Duodenal mucosa (tissue), 2 donors: ENCODE measurements around the gene PAN2.

Experiments
- H3K27ac ChIP-seq: one replicate; pipeline ENCODE4 v1.7.0; 2013; ENCODE audit warnings: low read depth, low read length
- H3K27me3 ChIP-seq, 2 donors: one replicate each; pipeline ENCODE4 v1.7.0; 2013; ENCODE audit warnings: low read length in 2 of 2, control low read depth in 1 of 2; ENCODE audit not compliant: insufficient read depth in 2 of 2, control insufficient read depth in 1 of 2
- H3K36me3 ChIP-seq, 2 donors: one replicate each; pipeline ENCODE4 v1.7.0; 2013; ENCODE audit warnings: low read length in 2 of 2, control low read depth in 1 of 2; ENCODE audit not compliant: insufficient read depth in 2 of 2, control insufficient read depth in 1 of 2
- H3K4me1 ChIP-seq, 2 donors: one replicate each; pipeline ENCODE4 v1.7.0; 2013; ENCODE audit warnings: low read length in 2 of 2, control low read depth in 1 of 2; ENCODE audit not compliant: insufficient read depth in 2 of 2, control insufficient read depth in 1 of 2
- H3K4me3 ChIP-seq, 2 donors: one replicate each; pipeline ENCODE4 v1.7.0; 2013; ENCODE audit warnings: low read length in 2 of 2, low read depth in 1 of 2
- H3K9ac ChIP-seq, 2 donors: one replicate each; pipeline ENCODE4 v1.7.0; 2013; ENCODE audit warnings: low read length in 2 of 2, low read depth in 1 of 2
- H3K9me3 ChIP-seq, 2 donors: one replicate each; pipeline ENCODE4 v1.7.0; 2013; ENCODE audit warnings: low read length in 2 of 2, control low read depth in 1 of 2; ENCODE audit not compliant: control insufficient read depth in 1 of 2

PAN2 gene, protein sequence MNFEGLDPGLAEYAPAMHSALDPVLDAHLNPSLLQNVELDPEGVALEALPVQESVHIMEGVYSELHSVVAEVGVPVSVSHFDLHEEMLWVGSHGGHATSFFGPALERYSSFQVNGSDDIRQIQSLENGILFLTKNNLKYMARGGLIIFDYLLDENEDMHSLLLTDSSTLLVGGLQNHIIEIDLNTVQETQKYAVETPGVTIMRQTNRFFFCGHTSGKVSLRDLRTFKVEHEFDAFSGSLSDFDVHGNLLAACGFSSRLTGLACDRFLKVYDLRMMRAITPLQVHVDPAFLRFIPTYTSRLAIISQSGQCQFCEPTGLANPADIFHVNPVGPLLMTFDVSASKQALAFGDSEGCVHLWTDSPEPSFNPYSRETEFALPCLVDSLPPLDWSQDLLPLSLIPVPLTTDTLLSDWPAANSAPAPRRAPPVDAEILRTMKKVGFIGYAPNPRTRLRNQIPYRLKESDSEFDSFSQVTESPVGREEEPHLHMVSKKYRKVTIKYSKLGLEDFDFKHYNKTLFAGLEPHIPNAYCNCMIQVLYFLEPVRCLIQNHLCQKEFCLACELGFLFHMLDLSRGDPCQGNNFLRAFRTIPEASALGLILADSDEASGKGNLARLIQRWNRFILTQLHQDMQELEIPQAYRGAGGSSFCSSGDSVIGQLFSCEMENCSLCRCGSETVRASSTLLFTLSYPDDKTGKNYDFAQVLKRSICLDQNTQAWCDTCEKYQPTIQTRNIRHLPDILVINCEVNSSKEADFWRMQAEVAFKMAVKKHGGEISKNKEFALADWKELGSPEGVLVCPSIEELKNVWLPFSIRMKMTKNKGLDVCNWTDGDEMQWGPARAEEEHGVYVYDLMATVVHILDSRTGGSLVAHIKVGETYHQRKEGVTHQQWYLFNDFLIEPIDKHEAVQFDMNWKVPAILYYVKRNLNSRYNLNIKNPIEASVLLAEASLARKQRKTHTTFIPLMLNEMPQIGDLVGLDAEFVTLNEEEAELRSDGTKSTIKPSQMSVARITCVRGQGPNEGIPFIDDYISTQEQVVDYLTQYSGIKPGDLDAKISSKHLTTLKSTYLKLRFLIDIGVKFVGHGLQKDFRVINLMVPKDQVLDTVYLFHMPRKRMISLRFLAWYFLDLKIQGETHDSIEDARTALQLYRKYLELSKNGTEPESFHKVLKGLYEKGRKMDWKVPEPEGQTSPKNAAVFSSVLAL

DNA sequence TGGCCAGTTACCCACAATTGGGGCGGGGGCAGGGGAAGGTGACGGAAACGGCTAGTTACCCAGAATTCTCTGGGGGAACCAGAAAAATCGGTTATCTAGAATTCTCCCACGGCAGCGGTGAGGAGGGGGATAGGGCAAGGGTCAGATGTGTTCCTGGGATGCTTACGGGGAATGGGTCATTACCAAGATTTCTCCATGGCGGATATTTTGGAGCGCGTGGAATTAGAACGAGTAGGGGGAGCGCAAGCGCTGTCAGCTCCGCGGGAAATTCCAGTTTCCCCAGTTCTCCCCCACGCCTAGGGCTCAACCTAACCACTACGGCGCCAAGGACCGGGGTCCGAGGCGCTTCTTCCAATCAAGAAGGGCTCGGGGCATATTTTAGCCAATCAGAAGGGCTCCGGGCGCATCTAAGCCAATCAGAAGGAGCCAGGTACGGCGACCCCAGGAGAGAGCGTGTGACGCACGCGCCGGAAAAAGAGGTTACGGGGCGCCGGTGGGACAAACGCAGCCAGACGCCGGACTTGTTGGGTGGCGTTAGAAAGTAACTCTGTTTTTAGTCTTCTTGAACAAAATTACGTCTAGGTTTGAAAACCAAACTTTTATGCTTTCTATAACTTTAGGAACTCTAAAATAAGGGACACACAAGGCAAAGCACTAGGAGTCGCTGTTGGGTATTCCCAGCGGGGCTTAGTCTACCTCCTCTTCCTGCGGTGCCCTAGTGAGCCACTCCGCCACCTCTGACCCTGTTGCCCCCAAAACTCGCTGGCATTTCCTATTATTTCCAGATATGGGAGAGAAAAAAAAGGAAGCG, at the start of gene PAN2:
PAN2 (minus strand) TSS at position 322 of the 811 bp plus-strand sequence. CDS start 906 bp downstream, outside the sequence.
- H3K36me3 ChIP-seq, result no peaks in the 10 kb centered on the region
- H3K9ac ChIP-seq, result peak within 1 kb of the TSS; percentile 91 to 93
- H3K4me1 ChIP-seq, result peaks cover 10 to 11% of the 10 kb centered on the region in 2 donors
- H3K4me3 ChIP-seq, result peak within 1 kb of the TSS; percentile 87 to 90
- no peaks in the 10 kb centered on the region for H3K9me3 ChIP-seq
- H3K27me3 ChIP-seq, result no peaks in the 10 kb centered on the region
- H3K27ac ChIP-seq, result peak within 1 kb of the TSS; percentile 90

DNA sequence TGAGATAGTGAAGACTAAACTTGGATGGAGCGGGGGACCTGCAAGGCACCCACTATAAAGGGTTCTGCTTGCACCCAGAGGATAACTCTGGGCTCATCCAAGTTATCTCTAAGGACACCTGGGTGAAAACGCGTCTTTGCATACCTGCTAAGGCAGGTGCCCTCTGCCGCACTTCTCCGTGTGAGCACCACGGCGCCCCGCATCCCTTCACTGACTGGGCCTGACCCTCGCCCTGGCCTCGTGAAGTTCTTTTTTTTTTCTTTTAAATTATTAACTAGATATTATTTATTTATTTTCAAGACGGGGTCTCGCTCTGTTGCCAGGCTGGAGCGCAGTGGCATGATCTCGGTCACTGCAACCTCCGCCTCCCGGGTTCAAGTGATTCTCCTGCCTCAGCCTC, 48.8 kb upstream of the PAN2 start:
- Histone ChIP-seq H3K4me1 (no peaks in the 10 kb centered on the region), H3K4me3 (no peak overlapping the region), H3K27ac (no peak overlapping the region), H3K9me3 (no peaks in the 10 kb centered on the region), H3K27me3 (no peaks in the 10 kb centered on the region), H3K36me3 (no peaks in the 10 kb centered on the region), H3K9ac (no peak overlapping the region)

DNA sequence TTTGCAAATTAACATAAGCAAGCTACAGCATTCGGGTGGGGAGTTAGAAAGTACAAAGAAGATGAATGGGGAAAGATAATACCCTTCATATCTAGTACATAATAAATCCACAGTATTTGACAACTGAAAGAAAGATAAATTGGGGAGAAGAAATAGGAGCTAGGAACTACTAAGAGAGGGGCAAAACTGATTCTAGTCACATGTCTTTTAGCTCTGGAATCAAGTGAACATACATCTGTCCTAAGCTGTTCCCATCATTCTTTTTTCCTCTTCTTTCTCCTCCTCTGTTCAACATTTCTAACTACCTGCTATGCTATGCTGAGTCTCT, 44.2 kb upstream of the PAN2 start:
- H3K4me3 ChIP-seq, result no peak overlapping the region
- H3K27ac ChIP-seq, result no peak overlapping the region
- H3K27me3 ChIP-seq, result no peaks in the 10 kb centered on the region

DNA sequence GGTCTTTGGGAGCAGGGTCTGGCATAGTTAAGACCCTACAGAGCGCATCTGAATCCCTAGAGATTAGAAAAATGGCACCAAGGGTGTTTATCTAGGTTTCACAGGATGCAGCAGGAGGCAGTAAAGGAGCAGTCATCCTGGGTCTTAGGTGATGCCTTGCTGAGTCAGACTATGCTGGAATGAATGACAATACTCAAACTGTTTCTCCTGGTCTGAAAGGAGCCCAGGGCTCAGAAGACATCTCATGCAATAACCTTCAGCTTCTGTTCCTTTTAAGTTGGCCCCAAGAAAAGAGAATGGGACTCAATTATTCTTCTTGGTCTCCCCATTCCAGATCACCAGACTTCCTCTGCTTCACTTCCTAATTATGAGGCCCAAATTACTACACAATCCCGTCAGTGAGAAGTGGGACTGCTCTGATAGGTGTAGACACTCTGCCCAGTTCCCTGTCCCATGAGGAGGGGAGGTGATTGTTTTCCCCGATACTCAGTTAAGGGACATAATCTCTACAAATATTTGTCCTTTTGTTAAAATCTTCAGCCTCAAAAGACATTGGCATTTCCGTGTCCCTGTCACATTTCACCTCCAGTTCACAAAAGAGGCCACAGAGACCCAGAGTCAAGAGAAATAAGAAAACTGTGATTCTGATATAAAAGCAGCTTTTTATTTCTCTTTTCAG, 43.6 kb upstream of the PAN2 start:
- Histone ChIP-seq H3K9ac (no peak overlapping the region), H3K36me3 (no peaks in the 10 kb centered on the region), H3K9me3 (no peaks in the 10 kb centered on the region), H3K4me1 (no peaks in the 10 kb centered on the region), H3K27ac (no peak overlapping the region), H3K27me3 (no peaks in the 10 kb centered on the region), H3K4me3 (no peak overlapping the region)

More for the DNA sequence above, 44.2 kb upstream of the PAN2 start:
- no peaks in the 10 kb centered on the region for H3K36me3 ChIP-seq
- H3K9ac ChIP-seq, result no peak overlapping the region
- H3K4me1 ChIP-seq, result no peaks in the 10 kb centered on the region
- H3K9me3 ChIP-seq, result no peaks in the 10 kb centered on the region

DNA sequence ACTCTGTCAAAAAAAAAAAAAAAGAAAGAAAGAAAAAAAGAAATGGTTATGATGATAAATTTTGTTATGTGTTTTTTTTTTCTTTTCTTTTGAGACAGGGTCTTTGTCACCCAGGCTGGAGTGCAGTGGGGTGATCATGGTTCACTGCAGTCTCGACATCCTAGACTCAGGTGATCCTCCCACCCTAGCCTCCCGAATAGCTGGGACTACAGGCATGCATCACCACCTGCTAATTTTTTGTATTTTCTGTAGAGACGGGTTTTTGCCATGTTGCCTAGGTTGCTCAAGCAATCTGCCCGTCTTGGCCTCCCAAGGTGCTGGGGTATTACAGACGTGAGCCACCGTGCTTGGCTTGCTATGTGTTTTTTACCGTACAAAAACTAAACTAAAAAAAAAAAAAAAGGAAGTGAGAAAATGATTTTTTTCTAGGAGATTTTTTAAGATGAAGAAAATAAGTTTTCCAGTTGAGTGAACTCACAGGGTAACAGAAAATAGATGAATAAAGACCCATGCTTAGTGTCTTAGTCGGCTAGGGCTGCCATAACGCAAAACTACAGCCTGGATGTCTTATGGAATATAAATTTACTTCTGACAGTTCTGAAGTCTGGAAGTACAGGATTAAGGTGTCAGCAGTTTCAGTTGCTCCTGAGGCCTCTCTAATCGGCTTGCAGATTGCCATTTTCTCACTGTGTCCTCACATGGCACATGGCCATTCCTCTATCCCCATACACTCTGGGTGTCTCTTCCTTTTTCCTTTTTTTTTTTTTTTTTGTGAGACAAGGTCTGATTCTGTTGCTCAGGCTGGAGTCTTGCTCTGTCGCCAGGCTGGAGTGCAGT, 42.0 kb upstream of the PAN2 start:
- Histone ChIP-seq H3K9ac (no peak overlapping the region), H3K27ac (no peak overlapping the region)

DNA sequence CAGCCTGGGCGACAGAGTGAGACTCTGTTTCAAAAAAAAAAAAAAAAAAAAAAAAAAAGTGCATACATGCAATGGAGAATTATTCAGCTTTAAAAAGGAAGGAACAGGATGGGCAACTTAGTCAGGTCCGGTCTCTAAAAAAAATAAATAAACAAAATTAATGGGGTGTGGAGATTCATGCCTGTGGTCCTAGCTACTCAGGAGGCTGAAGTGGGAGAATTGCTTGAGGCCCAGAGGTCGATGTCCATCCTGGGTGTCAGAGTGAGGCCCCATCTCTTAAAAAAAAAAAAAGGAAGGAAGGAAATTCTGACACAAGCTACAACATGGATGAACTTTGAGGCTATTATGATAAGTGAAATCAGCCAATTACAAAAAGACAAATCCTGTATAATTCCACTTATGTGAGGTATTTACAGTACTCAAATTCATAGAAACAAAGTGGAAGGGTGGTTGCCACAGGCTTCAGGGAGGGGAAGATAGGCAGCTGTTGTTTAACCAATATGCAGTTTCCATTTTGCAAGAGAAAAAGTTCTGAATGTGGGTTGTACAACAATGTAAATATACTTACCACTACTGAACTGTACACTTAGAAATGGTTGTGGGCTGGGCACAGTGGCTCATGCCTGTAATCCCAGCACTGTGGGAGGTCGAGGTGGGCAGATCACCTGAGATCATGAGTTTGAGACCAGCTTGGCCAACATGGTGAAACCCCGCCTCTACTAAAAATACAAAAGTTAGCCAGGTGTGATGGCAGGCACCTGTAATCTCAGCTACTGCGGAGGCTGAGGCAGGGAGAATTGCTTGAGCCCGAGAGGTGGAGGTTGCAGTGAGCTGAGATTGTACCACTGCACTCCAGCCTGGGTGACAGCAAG, 41.2 kb upstream of the PAN2 start:
- Histone ChIP-seq H3K9ac (no peak overlapping the region), H3K9me3 (no peaks in the 10 kb centered on the region), H3K27ac (no peak overlapping the region), H3K4me3 (no peak overlapping the region), H3K36me3 (no peaks in the 10 kb centered on the region), H3K27me3 (no peaks in the 10 kb centered on the region), H3K4me1 (no peaks in the 10 kb centered on the region)

More for the DNA sequence above, 42.0 kb upstream of the PAN2 start:
- Histone ChIP-seq H3K27me3 (no peaks in the 10 kb centered on the region), H3K4me3 (no peak overlapping the region), H3K9me3 (no peaks in the 10 kb centered on the region), H3K4me1 (no peaks in the 10 kb centered on the region), H3K36me3 (no peaks in the 10 kb centered on the region)

DNA sequence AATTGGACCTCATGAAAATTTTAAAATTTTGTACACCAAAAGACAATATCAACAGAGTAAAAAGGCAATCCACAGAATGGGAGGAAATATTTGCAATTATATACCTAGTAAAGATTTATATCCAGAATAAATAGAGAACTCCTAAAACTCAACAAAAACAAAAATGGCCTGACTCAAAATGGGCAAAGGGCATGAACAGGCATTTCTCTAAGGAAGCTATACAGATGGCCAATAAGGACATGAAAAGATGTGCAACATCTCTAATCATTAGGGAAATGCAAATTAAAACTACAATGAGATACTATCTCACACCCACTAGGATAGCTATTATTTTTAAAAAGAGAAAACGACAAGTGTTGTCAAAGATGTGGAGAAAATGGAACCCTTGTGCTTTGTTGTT, 39.7 kb upstream of the PAN2 start:
- H3K27ac ChIP-seq, result no peak overlapping the region
- H3K36me3 ChIP-seq, result no peaks in the 10 kb centered on the region
- no peaks in the 10 kb centered on the region for H3K9me3 ChIP-seq
- H3K9ac ChIP-seq, result no peak overlapping the region
- H3K27me3 ChIP-seq, result no peaks in the 10 kb centered on the region
- H3K4me1 ChIP-seq, result no peaks in the 10 kb centered on the region
- no peak overlapping the region for H3K4me3 ChIP-seq

DNA sequence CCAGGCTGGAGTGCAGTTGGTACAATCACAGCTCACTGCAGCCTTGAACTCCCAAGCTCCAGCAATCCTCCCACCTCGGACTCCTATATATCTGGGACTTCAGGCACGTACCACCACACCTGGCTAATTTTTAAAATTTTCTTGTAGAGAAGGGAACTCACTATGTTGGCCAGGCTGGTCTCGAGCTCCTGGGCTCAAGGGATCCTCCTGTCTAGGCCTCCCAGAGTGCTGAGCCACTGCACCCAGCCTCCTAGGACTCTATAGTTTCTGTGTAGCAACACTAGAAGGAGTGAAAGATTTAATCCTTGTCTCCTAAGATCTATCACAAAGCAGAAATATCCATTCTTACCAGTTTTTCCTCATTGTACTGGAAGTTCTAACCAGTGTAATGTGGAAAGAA, 33.1 kb upstream of the PAN2 start:
- Histone ChIP-seq H3K9me3 (no peaks in the 10 kb centered on the region), H3K9ac (no peak overlapping the region), H3K36me3 (no peaks in the 10 kb centered on the region), H3K4me3 (no peak overlapping the region), H3K27me3 (no peaks in the 10 kb centered on the region), H3K27ac (no peak overlapping the region), H3K4me1 (no peaks in the 10 kb centered on the region)
